OCI-LY7 (cell line): ENCODE measurements around the gene ATP2B3.

Source experiments
- EZH2phosphoT487 ChIP-seq: fragments of 200-600 bp; sonication (generic); IDR thresholded peaks from 2 replicates; pipeline ENCODE4 v1.6.1; 2018; ENCODE audit warnings: low read depth, borderline replicate concordance, mild to moderate bottlenecking, mixed run types, antibody characterized with exemption, low read length, moderate library complexity, mixed read lengths
- TF ChIP-seq, protein P1 (sequence below): fragments of 200-600 bp; sonication (generic); conservative IDR thresholded peaks from 2 replicates; pipeline ENCODE4 v1.5.1; 2014; ENCODE audit warnings: mild to moderate bottlenecking, antibody characterized with exemption, low read length, moderate library complexity, mixed read lengths

DNA sequence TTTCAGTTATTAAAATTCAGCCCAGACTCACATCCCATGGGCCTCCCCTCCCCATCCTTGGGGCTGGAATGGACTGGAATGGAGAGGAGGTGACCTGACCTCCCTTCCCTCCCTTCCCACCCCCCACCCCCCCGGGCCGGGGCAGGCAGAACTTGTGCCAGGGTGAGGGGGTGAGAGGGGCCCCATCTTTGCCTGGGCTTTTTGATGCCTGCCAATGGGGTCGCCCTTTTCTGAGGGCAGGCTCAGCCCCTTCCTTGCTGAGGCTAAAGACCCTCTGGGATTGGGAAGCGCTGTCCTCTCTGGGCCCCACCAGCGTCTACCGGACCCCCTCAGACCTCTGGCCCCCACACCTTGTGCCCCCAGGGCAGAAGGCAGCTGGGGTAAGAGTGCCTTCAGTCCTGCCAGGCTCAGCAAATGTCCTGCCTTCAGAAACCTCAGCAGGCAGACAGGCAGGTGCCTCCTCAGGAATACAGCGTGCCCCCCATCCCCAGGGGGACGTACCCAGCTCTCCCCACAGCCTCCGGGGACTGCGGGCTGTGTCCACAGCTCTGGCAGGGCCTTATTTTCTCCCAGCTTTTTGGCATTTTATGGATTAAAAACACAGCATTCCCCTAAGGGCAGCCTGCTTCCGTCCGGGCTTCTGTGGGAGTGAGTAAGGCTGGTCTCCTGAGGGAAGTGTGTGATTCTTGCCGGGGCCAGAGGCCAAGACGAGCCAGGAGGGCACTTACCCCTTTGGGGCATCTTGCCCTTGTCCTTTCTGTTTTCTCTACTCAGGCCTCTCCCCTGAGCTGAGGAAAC lies 94.1 kb downstream of the ATP2B3 start:
- TF ChIP-seq, protein P1, sequence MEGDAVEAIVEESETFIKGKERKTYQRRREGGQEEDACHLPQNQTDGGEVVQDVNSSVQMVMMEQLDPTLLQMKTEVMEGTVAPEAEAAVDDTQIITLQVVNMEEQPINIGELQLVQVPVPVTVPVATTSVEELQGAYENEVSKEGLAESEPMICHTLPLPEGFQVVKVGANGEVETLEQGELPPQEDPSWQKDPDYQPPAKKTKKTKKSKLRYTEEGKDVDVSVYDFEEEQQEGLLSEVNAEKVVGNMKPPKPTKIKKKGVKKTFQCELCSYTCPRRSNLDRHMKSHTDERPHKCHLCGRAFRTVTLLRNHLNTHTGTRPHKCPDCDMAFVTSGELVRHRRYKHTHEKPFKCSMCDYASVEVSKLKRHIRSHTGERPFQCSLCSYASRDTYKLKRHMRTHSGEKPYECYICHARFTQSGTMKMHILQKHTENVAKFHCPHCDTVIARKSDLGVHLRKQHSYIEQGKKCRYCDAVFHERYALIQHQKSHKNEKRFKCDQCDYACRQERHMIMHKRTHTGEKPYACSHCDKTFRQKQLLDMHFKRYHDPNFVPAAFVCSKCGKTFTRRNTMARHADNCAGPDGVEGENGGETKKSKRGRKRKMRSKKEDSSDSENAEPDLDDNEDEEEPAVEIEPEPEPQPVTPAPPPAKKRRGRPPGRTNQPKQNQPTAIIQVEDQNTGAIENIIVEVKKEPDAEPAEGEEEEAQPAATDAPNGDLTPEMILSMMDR = no peak
- no peak for TF ChIP-seq EZH2phosphoT487
